Activated CD8-positive, alpha-beta memory T cell treated with anti-CD3 and anti-CD28 coated beads for 48 hours (primary cell): ENCODE results near the gene RTL3.

Experiments used
- DNase-seq, 3 experiments: peaks; one replicate each; pipeline ENCODE4 v3.0.0-alpha.2; 2020; ENCODE audit warnings: low read depth in 2 of 3, low spot score in 2 of 3

Gene RTL3

GRCh38 chrX:78619834-78620233 is 39.3 kb downstream of the RTL3 start:
- no peak for DNase-seq

DNA sequence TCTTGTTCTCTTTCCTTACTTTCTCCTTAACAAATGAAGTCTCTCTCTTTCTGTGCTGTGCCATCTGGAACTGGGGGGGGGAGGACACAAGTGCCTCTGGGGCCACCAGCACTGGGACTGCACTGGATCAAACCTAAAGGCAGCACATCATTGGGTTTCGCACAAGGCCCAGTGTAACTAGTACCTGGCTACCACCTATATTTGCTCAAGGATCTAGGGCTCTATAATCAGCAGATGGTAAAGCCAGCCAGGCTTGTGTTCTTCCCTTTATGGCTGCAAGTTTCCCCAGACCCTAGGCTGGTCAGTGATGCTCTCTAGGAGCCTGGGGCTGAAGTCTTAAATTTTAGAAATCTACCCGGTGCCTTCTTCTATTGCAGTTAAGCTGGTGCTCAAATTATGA is 40.1 kb downstream of the RTL3 start:
- DNase-seq = no peak

GRCh38 chrX:78614264-78614663 is 44.9 kb downstream of the RTL3 start:
- no peak for DNase-seq
